NCI-H510A treated with DMSO at 0.1 percent for 48 hours (cell line): ENCODE measurements around the gene LDLRAD3.
"Not testable (repeated sequence)": the region's sequence is repeated elsewhere in the genome, so short reads cannot be mapped to it uniquely, and the experiment has no call there.

Experiments
- DNase-seq: peaks from one replicate; lab custom pipeline; 2025; lab: John Stamatoyannopoulos, UW

The LDLRAD3 gene

GRCh38 chr11:35995681-35996271 is 51.9 kb downstream of the LDLRAD3 start:
- DNase-seq, result no peak

- DNase-seq, result no peak
Measured at GRCh38 chr11:35997902-35998520, 54.1 kb downstream of the LDLRAD3 start.

- DNase-seq, result no peak
Measured at GRCh38 chr11:35998634-35999033, 54.8 kb downstream of the LDLRAD3 start.

- peak; percentile 62 for DNase-seq
Measured at GRCh38 chr11:36000616-36001190, 56.8 kb downstream of the LDLRAD3 start.

- DNase-seq, result no peak
Measured at GRCh38 chr11:36002196-36002595, 58.3 kb downstream of the LDLRAD3 start.

- DNase-seq, result no peak
Measured at GRCh38 chr11:36002796-36003195, 58.9 kb downstream of the LDLRAD3 start.

- DNase-seq, result no peak
Measured at GRCh38 chr11:36006556-36006955, 62.7 kb downstream of the LDLRAD3 start.

GRCh38 chr11:36007127-36007655 is 63.3 kb downstream of the LDLRAD3 start:
- no peak for DNase-seq

GRCh38 chr11:36008584-36008983 is 64.7 kb downstream of the LDLRAD3 start:
- no peak for DNase-seq

- no peak for DNase-seq
Measured at GRCh38 chr11:36009473-36009872, 65.6 kb downstream of the LDLRAD3 start.

- DNase-seq, result no peak
Measured at GRCh38 chr11:36010010-36010740, 66.3 kb downstream of the LDLRAD3 start.

- DNase-seq, result no peak
Measured at GRCh38 chr11:36011574-36011973, 67.7 kb downstream of the LDLRAD3 start.

- no peak for DNase-seq
Measured at GRCh38 chr11:36012455-36012854, 68.6 kb downstream of the LDLRAD3 start.

GRCh38 chr11:36012979-36013378 is 69.1 kb downstream of the LDLRAD3 start:
- no peak for DNase-seq

GRCh38 chr11:36013446-36013845 is 69.6 kb downstream of the LDLRAD3 start:
- DNase-seq, result not testable (repeated sequence)

GRCh38 chr11:36013950-36014897 is 70.4 kb downstream of the LDLRAD3 start:
- no peak for DNase-seq

GRCh38 chr11:36014898-36015665 is 71.2 kb downstream of the LDLRAD3 start:
- DNase-seq, result no peak

- DNase-seq, result no peak
Measured at GRCh38 chr11:36015799-36016198, 71.9 kb downstream of the LDLRAD3 start.

- no peak for DNase-seq
Measured at GRCh38 chr11:36016263-36016662, 72.4 kb downstream of the LDLRAD3 start.

GRCh38 chr11:36016709-36017108 is 72.8 kb downstream of the LDLRAD3 start:
- DNase-seq, result no peak
